Upper lobe of left lung (tissue), 6 donors: Measurements from ENCODE around the gene BLM. TPM values are rescaled to one million over a fixed set of nuclear protein-coding genes. Genes with fewer than 3 reads are reported as not detected.

Experiments used
- ATAC-seq, 2 donors: fragments of 200-7000 bp; cut with Tn5 transposase; one replicate each; pipeline ENCODE4 v1.9.1; 2022; ENCODE audit warnings: mild to moderate bottlenecking in 2 of 2, moderate library complexity in 2 of 2; ENCODE audit not compliant: low FRiP score in 2 of 2
- DNase-seq, 2 donors: peaks; one replicate each; pipeline ENCODE4 v3.0.0-alpha.2; 2019 to 2020
- H3K27ac ChIP-seq, 4 donors: fragments of 200-600 bp; sonication (generic); one replicate each; pipeline ENCODE4 v1.5.1; 2016 to 2019
- H3K27me3 ChIP-seq, 4 donors: fragments of 200-600 bp; sonication (generic); one replicate each; pipeline ENCODE4 v1.5.1; 2017 to 2019
- H3K36me3 ChIP-seq, 4 donors: fragments of 200-600 bp; sonication (generic); one replicate each; pipeline ENCODE4 v1.5.1; 2016 to 2019
- H3K4me1 ChIP-seq, 4 donors: fragments of 200-600 bp; sonication (generic); one replicate each; pipeline ENCODE4 v1.5.1; 2018 to 2019
- H3K4me3 ChIP-seq, 4 donors: fragments of 200-600 bp; sonication (generic); one replicate each; pipeline ENCODE4 v1.5.1; 2017 to 2019; ENCODE audit warnings: mild to moderate bottlenecking in 2 of 4, moderate library complexity in 1 of 4
- H3K9me3 ChIP-seq, 4 donors: fragments of 200-600 bp; sonication (generic); one replicate each; pipeline ENCODE4 v1.5.1; 2018 to 2019
- CTCF ChIP-seq, 6 experiments: fragments of 450-650 bp in 4 of 6; fragments of 200-600 bp in 2 of 6; sonication (generic) in 2 of 6; IDR thresholded peaks; one replicate each; pipeline ENCODE4 v1.5.1; 2016 to 2019; ENCODE audit warnings: antibody characterized with exemption in 6 of 6
- EP300 ChIP-seq, 4 donors: sonication (generic); formaldehyde crosslinking; IDR thresholded peaks; one replicate each; pipeline ENCODE4 v1.5.1; 2017; ENCODE audit warnings: antibody characterized with exemption in 4 of 4, control low read depth in 2 of 4
- POLR2A ChIP-seq, 4 donors: fragments of 450-650 bp; IDR thresholded peaks; one replicate each; pipeline ENCODE4 v1.5.1; 2016 to 2017; ENCODE audit warnings: antibody characterized with exemption in 4 of 4, mild to moderate bottlenecking in 2 of 4
- POLR2AphosphoS5 ChIP-seq, 2 donors: sonication (generic); formaldehyde crosslinking; IDR thresholded peaks; one replicate each; pipeline ENCODE4 v1.5.1; 2017; ENCODE audit warnings: antibody characterized with exemption in 2 of 2
- WGBS, 2 donors: methylation state at CpG; one replicate each; pipeline ENCODE4 v1.1.5; 2017 to 2018; 5-methylcytosine and 5-hydroxymethylcytosine counted together
- total RNA-seq, 6 donors: library from RNA; depleted of rRNA in 4 of 6; stranded (reverse); fragments of >200 nt in 4 of 6; gene quantifications; one replicate each; pipeline versions ENCODE4 v1.1.0 to v1.2.1, GENCODE V29; 2016 to 2021
- donor health status: DM: no; HTN: no; CAD: no; lungs with moderate emphysema.
- donor health status: DM: no; HTN: yes; CAD: no; lungs with severe emphysema.

The BLM gene
- total RNA-seq, 6 donors from 2014 or later: 0.76 to 31.4 (median 2.6) TPM

- H3K4me3 ChIP-seq: no peak overlapping the region
- peak overlapping the region in 3 of 4 donors; percentile 21 to 56 (median 23) for H3K27ac ChIP-seq
- no peaks in the 10 kb centered on the region for H3K9me3 ChIP-seq
- peak in 1 of 2 donors; percentile 35 for ATAC-seq
- peak in 1 of 4 donors; percentile 38 for TF ChIP-seq POLR2A (IDR thresholded peaks at IDR 0.05)
- TF ChIP-seq POLR2AphosphoS5 (IDR thresholded peaks at IDR 0.05): no peak
- H3K4me1 ChIP-seq: peaks cover 0 to 15% (median 9%) of the 10 kb centered on the region in 4 donors
- WGBS, 2 donors: 38 to 65% methylated on average over 1 of the region's 1 CpG
- no peaks in the 10 kb centered on the region for H3K27me3 ChIP-seq
- no peak for DNase-seq
- H3K36me3 ChIP-seq: no peaks in the 10 kb centered on the region
These were observed 40.3 kb downstream of the BLM start for GRCh38 chr15:90757461-90757860.

- H3K4me3 ChIP-seq: no peak overlapping the region
- H3K27ac ChIP-seq: peak overlapping the region in 1 of 4 donors; percentile 78
- H3K27me3 ChIP-seq: no peaks in the 10 kb centered on the region
- peaks cover 0 to 18% (median 12%) of the 10 kb centered on the region in 4 donors for H3K4me1 ChIP-seq
- ATAC-seq: no peak
- no peak for DNase-seq
- no peaks in the 10 kb centered on the region for H3K36me3 ChIP-seq
- TF ChIP-seq POLR2A (IDR thresholded peaks at IDR 0.05): no peak
- TF ChIP-seq CTCF (IDR thresholded peaks at IDR 0.05): no peak
- no peak for TF ChIP-seq POLR2AphosphoS5 (IDR thresholded peaks at IDR 0.05)
- no peak for TF ChIP-seq EP300 (IDR thresholded peaks at IDR 0.05)
- no peaks in the 10 kb centered on the region for H3K9me3 ChIP-seq
- WGBS, 2 donors: 91 to 96% methylated on average over 1 of the region's 1 CpG
These were observed 43.6 kb downstream of the BLM start for GRCh38 chr15:90760661-90761232.

GRCh38 chr15:90761629-90762028, 44.5 kb downstream of the BLM start:
- TF ChIP-seq EP300 (IDR thresholded peaks at IDR 0.05) (no peak), POLR2A (IDR thresholded peaks at IDR 0.05) (no peak), CTCF (IDR thresholded peaks at IDR 0.05) (no peak), POLR2AphosphoS5 (IDR thresholded peaks at IDR 0.05) (no peak)
- 89 to 90% methylated on average over 3 of the region's 3 CpGs for WGBS, 2 donors
- no peak overlapping the region for H3K4me3 ChIP-seq
- DNase-seq (no peak), ATAC-seq (peak in 1 of 2 donors; percentile 15)
- H3K27me3 ChIP-seq: no peaks in the 10 kb centered on the region
- H3K9me3 ChIP-seq: no peaks in the 10 kb centered on the region
- H3K4me1 ChIP-seq: peaks cover 0 to 18% (median 12%) of the 10 kb centered on the region in 4 donors
- H3K36me3 ChIP-seq: no peaks in the 10 kb centered on the region
- peak overlapping the region; percentile 52 to 78 (median 70) for H3K27ac ChIP-seq

- H3K27ac ChIP-seq: peak overlapping the region; percentile 52 to 78 (median 70)
- peaks cover 0 to 15% (median 12%) of the 10 kb centered on the region in 4 donors for H3K4me1 ChIP-seq
- TF ChIP-seq POLR2A (IDR thresholded peaks at IDR 0.05): peak in 2 of 4 donors; percentile 29 to 76
- peak in 3 of 4 donors; percentile 55 to 97 (median 81) for TF ChIP-seq EP300 (IDR thresholded peaks at IDR 0.05)
- TF ChIP-seq POLR2AphosphoS5 (IDR thresholded peaks at IDR 0.05): peak; percentile 87 to 90
- no peak for TF ChIP-seq CTCF (IDR thresholded peaks at IDR 0.05)
- peak in 1 of 2 donors; percentile 92 for DNase-seq
- WGBS, 2 donors: 65 to 75% methylated on average over 6 of the region's 6 CpGs
- ATAC-seq: peak; percentile 94 to 95
- no peaks in the 10 kb centered on the region for H3K27me3 ChIP-seq
- H3K36me3 ChIP-seq: no peaks in the 10 kb centered on the region
- H3K4me3 ChIP-seq: no peak overlapping the region
- no peaks in the 10 kb centered on the region for H3K9me3 ChIP-seq
These were observed 45.0 kb downstream of the BLM start for GRCh38 chr15:90762109-90762508.

- Histone ChIP-seq H3K27ac (no peak overlapping the region), H3K4me1 (peaks cover 0 to 14% (median 10%) of the 10 kb centered on the region in 4 donors), H3K27me3 (no peaks in the 10 kb centered on the region), H3K36me3 (no peaks in the 10 kb centered on the region), H3K4me3 (no peak overlapping the region), H3K9me3 (no peaks in the 10 kb centered on the region)
- 89 to 91% methylated on average over 4 of the region's 4 CpGs for WGBS, 2 donors
- ATAC-seq (no peak), DNase-seq (no peak)
- no peak for TF ChIP-seq POLR2A (IDR thresholded peaks at IDR 0.05)
- no peak for TF ChIP-seq POLR2AphosphoS5 (IDR thresholded peaks at IDR 0.05)
- TF ChIP-seq EP300 (IDR thresholded peaks at IDR 0.05): no peak
- TF ChIP-seq CTCF (IDR thresholded peaks at IDR 0.05): no peak
These were observed 46.4 kb downstream of the BLM start for GRCh38 chr15:90763366-90764099.
